Smooth muscle cell (in vitro differentiated cells): ENCODE measurements around the gene BRD4. TPM values are rescaled to one million over a fixed set of nuclear protein-coding genes. Genes with fewer than 3 reads are reported as not detected.

Experiments
- DNase-seq: peaks from one replicate; lab custom pipeline; 2025; ENCODE audit not compliant: unreplicated experiment; lab: John Stamatoyannopoulos, UW
- H2AFZ ChIP-seq: fragments of 200-600 bp; sonication (generic); 2 replicates; pipeline ENCODE4 v1.6.0; 2016; ENCODE audit warnings: antibody characterized with exemption, low read depth, mild to moderate bottlenecking
- H3F3A ChIP-seq: fragments of 200-600 bp; sonication (generic); 2 replicates; pipeline ENCODE4 v1.6.0; 2017; ENCODE audit warnings: antibody characterized with exemption, low read depth
- H3K27ac ChIP-seq: fragments of 200-600 bp; sonication (generic); 2 replicates; pipeline ENCODE4 v1.5.1; 2016; ENCODE audit warnings: low read depth, mild to moderate bottlenecking
- H3K27me3 ChIP-seq: fragments of 200-600 bp; sonication (generic); 2 replicates; pipeline ENCODE4 v1.6.1; 2016; ENCODE audit warnings: low read depth, mild to moderate bottlenecking
- H3K36me3 ChIP-seq: fragments of 200-600 bp; sonication (generic); 2 replicates; pipeline ENCODE4 v1.5.1; 2016; ENCODE audit warnings: low read depth
- H3K4me1 ChIP-seq: fragments of 200-600 bp; sonication (generic); 2 replicates; pipeline ENCODE4 v1.5.1; 2016; ENCODE audit warnings: low read depth
- H3K4me2 ChIP-seq: fragments of 200-600 bp; sonication (generic); 2 replicates; pipeline ENCODE4 v1.6.0; 2016; ENCODE audit warnings: mild to moderate bottlenecking
- H3K4me3 ChIP-seq: fragments of 200-600 bp; sonication (generic); 2 replicates; pipeline ENCODE4 v1.5.1; 2016; ENCODE audit warnings: mild to moderate bottlenecking
- H3K79me2 ChIP-seq: fragments of 200-600 bp; sonication (generic); 2 replicates; pipeline ENCODE4 v1.6.0; 2016; ENCODE audit warnings: low read depth, mild to moderate bottlenecking
- H3K9ac ChIP-seq: fragments of 200-600 bp; sonication (generic); 2 replicates; pipeline ENCODE4 v1.6.0; 2016; ENCODE audit warnings: low read depth
- H3K9me3 ChIP-seq: fragments of 200-600 bp; sonication (generic); replicated peaks from 2 replicates; pipeline ENCODE4 v1.5.1; 2016; ENCODE audit warnings: low read depth
- H4K20me1 ChIP-seq: fragments of 200-600 bp; sonication (generic); 2 replicates; pipeline ENCODE4 v1.6.0; 2016; ENCODE audit warnings: low read depth
- CTCF ChIP-seq: fragments of 200-600 bp; sonication (generic); IDR thresholded peaks from 2 replicates; pipeline ENCODE4 v1.5.1; 2017; ENCODE audit warnings: borderline replicate concordance, mild to moderate bottlenecking, antibody characterized with exemption; ENCODE audit not compliant: insufficient read depth, poor library complexity, severe bottlenecking
- WGBS: methylation state at CpG from one replicate; pipeline ENCODE4 v1.1.7; 2016; ENCODE audit warnings: low lambda C conversion rate; 5-methylcytosine and 5-hydroxymethylcytosine counted together
- polyA plus RNA-seq: library from polyadenylated mRNA; unstranded; fragments of >200 nt; fragmentation: Nextera tagmentation; extraction: Ambion mirVana; gene quantifications from 2 replicates; pipeline ENCODE4 v1.2.1, GENCODE V29; 2016
- total RNA-seq: library from RNA; depleted of rRNA; stranded (reverse); fragments of >200 nt; gene quantifications from 2 replicates; pipeline ENCODE4 v1.2.3, GENCODE V29; 2014

Gene BRD4
- total and polyA plus RNA-seq, 2 experiments from 2014 or later: 24.1 to 102 TPM

GRCh38 chr19:15257782-15258181, 74.6 kb downstream of the BRD4 start:
- WGBS: 96% methylated on average over 6 of the region's 6 CpGs
- no peak overlapping the region for H3K4me3 ChIP-seq
- no peaks in the 10 kb centered on the region for H3F3A ChIP-seq
- no peak overlapping the region for H3K9ac ChIP-seq
- peaks cover 6% of the 10 kb centered on the region for H3K36me3 ChIP-seq
- no peak overlapping the region for H3K27ac ChIP-seq
- peaks cover 71% of the 10 kb centered on the region for H3K79me2 ChIP-seq
- no peak overlapping the region for H2AFZ ChIP-seq
- no peak for TF ChIP-seq CTCF
- H4K20me1 ChIP-seq: peaks cover 100% of the 10 kb centered on the region
- no peak overlapping the region for H3K4me2 ChIP-seq
- no peaks in the 10 kb centered on the region for H3K9me3 ChIP-seq
- no peak for DNase-seq
- no peaks in the 10 kb centered on the region for H3K4me1 ChIP-seq
- H3K27me3 ChIP-seq: no peaks in the 10 kb centered on the region

- TF ChIP-seq CTCF: no peak
- no peak overlapping the region for H3K4me3 ChIP-seq
- WGBS: 97% methylated on average over 22 of the region's 22 CpGs
- no peaks in the 10 kb centered on the region for H3F3A ChIP-seq
- peaks cover 62% of the 10 kb centered on the region for H3K79me2 ChIP-seq
- H3K9me3 ChIP-seq: no peaks in the 10 kb centered on the region
- no peak for DNase-seq
- peaks cover 100% of the 10 kb centered on the region for H4K20me1 ChIP-seq
- H3K36me3 ChIP-seq: peaks cover 6% of the 10 kb centered on the region
- peaks cover 5% of the 10 kb centered on the region for H3K4me1 ChIP-seq
- H2AFZ ChIP-seq: no peak overlapping the region
- no peak overlapping the region for H3K9ac ChIP-seq
- H3K27ac ChIP-seq: no peak overlapping the region
- H3K4me2 ChIP-seq: no peak overlapping the region
- no peaks in the 10 kb centered on the region for H3K27me3 ChIP-seq
Measured at GRCh38 chr19:15256708-15257331, 75.5 kb downstream of the BRD4 start.

GRCh38 chr19:15255359-15255990, 76.9 kb downstream of the BRD4 start:
- Histone ChIP-seq H3K79me2 (peaks cover 52% of the 10 kb centered on the region), H3K27me3 (no peaks in the 10 kb centered on the region), H4K20me1 (peaks cover 100% of the 10 kb centered on the region), H2AFZ (no peak overlapping the region), H3K9ac (no peak overlapping the region), H3K4me2 (no peak overlapping the region), H3K4me3 (no peak overlapping the region), H3K36me3 (peaks cover 6% of the 10 kb centered on the region), H3K27ac (no peak overlapping the region), H3K4me1 (peaks cover 9% of the 10 kb centered on the region), H3F3A (peaks cover 4% of the 10 kb centered on the region), H3K9me3 (no peaks in the 10 kb centered on the region)
- no peak for TF ChIP-seq CTCF
- no peak for DNase-seq
- WGBS: 95% methylated on average over 22 of the region's 22 CpGs
